Suprapubic skin (tissue), 4 donors: ENCODE data around the gene RUNX1.

Source experiments
- EP300 ChIP-seq: sonication (generic); formaldehyde crosslinking; IDR thresholded peaks from one replicate; pipeline ENCODE4 v1.6.1; 2017; ENCODE audit warnings: antibody characterized with exemption
- POLR2A ChIP-seq, 2 donors: fragments of 450-650 bp; IDR thresholded peaks; one replicate each; pipeline ENCODE4 v1.6.1; 2017; ENCODE audit warnings: antibody characterized with exemption in 2 of 2, mild to moderate bottlenecking in 2 of 2, moderate library complexity in 2 of 2
- POLR2AphosphoS5 ChIP-seq, 3 donors: sonication (generic); formaldehyde crosslinking; IDR thresholded peaks; one replicate each; pipeline ENCODE4 v1.6.1; 2017; ENCODE audit warnings: antibody characterized with exemption in 3 of 3
- TF ChIP-seq, protein P1 (sequence below), 2 donors: fragments of 200-600 bp in 1 of 2; fragments of 450-650 bp in 1 of 2; sonication (generic) in 1 of 2; IDR thresholded peaks; one replicate each; pipeline ENCODE4 v1.5.1; 2016 to 2019; ENCODE audit warnings: antibody characterized with exemption in 2 of 2, mild to moderate bottlenecking in 1 of 2, moderate library complexity in 1 of 2

GRCh38 chr21:34803782-34804370 lies 245.2 kb downstream of the RUNX1 start:
- TF ChIP-seq POLR2A (IDR thresholded peaks at IDR 0.05) (no peak), POLR2AphosphoS5 (IDR thresholded peaks at IDR 0.05) (no peak), EP300 (no peak)
- TF ChIP-seq, protein P1, sequence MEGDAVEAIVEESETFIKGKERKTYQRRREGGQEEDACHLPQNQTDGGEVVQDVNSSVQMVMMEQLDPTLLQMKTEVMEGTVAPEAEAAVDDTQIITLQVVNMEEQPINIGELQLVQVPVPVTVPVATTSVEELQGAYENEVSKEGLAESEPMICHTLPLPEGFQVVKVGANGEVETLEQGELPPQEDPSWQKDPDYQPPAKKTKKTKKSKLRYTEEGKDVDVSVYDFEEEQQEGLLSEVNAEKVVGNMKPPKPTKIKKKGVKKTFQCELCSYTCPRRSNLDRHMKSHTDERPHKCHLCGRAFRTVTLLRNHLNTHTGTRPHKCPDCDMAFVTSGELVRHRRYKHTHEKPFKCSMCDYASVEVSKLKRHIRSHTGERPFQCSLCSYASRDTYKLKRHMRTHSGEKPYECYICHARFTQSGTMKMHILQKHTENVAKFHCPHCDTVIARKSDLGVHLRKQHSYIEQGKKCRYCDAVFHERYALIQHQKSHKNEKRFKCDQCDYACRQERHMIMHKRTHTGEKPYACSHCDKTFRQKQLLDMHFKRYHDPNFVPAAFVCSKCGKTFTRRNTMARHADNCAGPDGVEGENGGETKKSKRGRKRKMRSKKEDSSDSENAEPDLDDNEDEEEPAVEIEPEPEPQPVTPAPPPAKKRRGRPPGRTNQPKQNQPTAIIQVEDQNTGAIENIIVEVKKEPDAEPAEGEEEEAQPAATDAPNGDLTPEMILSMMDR (IDR thresholded peaks at IDR 0.05) = no peak
